GM12878 (cell line): Measurements from ENCODE around the gene CHRNG. TPM values are rescaled to one million over a fixed set of nuclear protein-coding genes. Genes with fewer than 3 reads are reported as not detected.

Experiments used
- ATAC-seq: fragments of 200-7000 bp; cut with Tn5 transposase; 3 replicates; pipeline ENCODE4 v1.9.1; 2020; ENCODE audit warnings: mild to moderate bottlenecking, moderate library complexity
- BruUV-seq: library from RNA; stranded (reverse); fragments of 400-500 nt; replicated peaks from 2 replicates; lab custom pipeline; 2021; lab: Mats Ljungman, UMichigan
- CTCF ChIA-PET: fragments of 300-600 bp; sonication (Branson Sonifier 250); formaldehyde crosslinking; extraction: SDS; loops from one replicate; lab custom pipeline; 2021; ENCODE audit warnings: inconsistent platforms; lab: Yijun Ruan, JAX
- POLR2A ChIA-PET: fragments of 350-600 bp; formaldehyde crosslinking; extraction: SDS; loops from one replicate; lab custom pipeline; 2021; ENCODE audit warnings: inconsistent platforms; lab: Charles Lee
- RAD21 ChIA-PET: fragments of 300-600 bp; sonication (Branson Sonifier 250); formaldehyde crosslinking; loops from one replicate; lab custom pipeline; 2023; ENCODE audit warnings: antibody characterized with exemption; ENCODE audit not compliant: unreplicated experiment; lab: Charles Lee
- SMC1A ChIA-PET: fragments of 300-600 bp; sonication (Branson Sonifier 250); formaldehyde crosslinking; loops from one replicate; lab custom pipeline; 2023; ENCODE audit not compliant: unreplicated experiment, uncharacterized antibody; lab: Charles Lee
- DNase-seq: peaks from one replicate; pipeline ENCODE4 v3.0.0-alpha.2; 2011; ENCODE audit warnings: low read depth, low spot score
- FAIRE-seq: peaks from 3 replicates; lab custom pipeline; 2011; peaks lifted over from hg19 to GRCh38; lab: Jason Lieb, UNC
- H2AFZ ChIP-seq: 2 replicates; pipeline ENCODE4 v1.6.0; 2011; ENCODE audit warnings: low read depth, low read length, control low read depth; ENCODE audit not compliant: control insufficient read depth
- H3K27ac ChIP-seq: 2 replicates; pipeline ENCODE4 v1.5.1; 2011; ENCODE audit warnings: control low read depth; ENCODE audit not compliant: control insufficient read depth, insufficient read depth
- H3K27me3 ChIP-seq, 2 experiments: replicated peaks in 1 of 2; 2 replicates each; pipeline versions ENCODE4 v1.6.0 to v1.6.1; 2011; ENCODE audit warnings: low read length in 1 of 2; ENCODE audit not compliant: control insufficient read depth in 2 of 2, insufficient read depth in 2 of 2
- H3K36me3 ChIP-seq, 2 experiments: 2 replicates each; pipeline ENCODE4 v1.5.1; 2011; ENCODE audit warnings: low read length in 1 of 2; ENCODE audit not compliant: control insufficient read depth in 2 of 2, insufficient read depth in 2 of 2
- H3K4me1 ChIP-seq: 2 replicates; pipeline ENCODE4 v1.6.1; 2011; ENCODE audit warnings: mild to moderate bottlenecking, low read length, moderate library complexity, mixed read lengths; ENCODE audit not compliant: control insufficient read depth, insufficient read depth
- H3K4me2 ChIP-seq: 2 replicates; pipeline ENCODE4 v1.6.0; 2011; ENCODE audit warnings: control low read depth; ENCODE audit not compliant: control insufficient read depth, insufficient read depth
- H3K4me3 ChIP-seq: fragments of 200-600 bp; sonication (generic); 2 replicates; pipeline ENCODE4 v1.5.1; 2016
- H3K79me2 ChIP-seq: 2 replicates; pipeline ENCODE4 v1.6.0; 2011; ENCODE audit warnings: low read length; ENCODE audit not compliant: control insufficient read depth, insufficient read depth
- H3K9ac ChIP-seq: 2 replicates; pipeline ENCODE4 v1.8.0; 2011; ENCODE audit warnings: low read length, control low read depth, mixed read lengths; ENCODE audit not compliant: control insufficient read depth, insufficient read depth
- H3K9me3 ChIP-seq: replicated peaks from 3 replicates; pipeline ENCODE4 v1.5.1; 2011; ENCODE audit warnings: mild to moderate bottlenecking, low read length; ENCODE audit not compliant: control insufficient read depth, insufficient read depth
- H4K20me1 ChIP-seq: 2 replicates; pipeline ENCODE4 v1.6.0; 2011; ENCODE audit not compliant: control insufficient read depth, insufficient read depth
- BCL3 ChIP-seq: IDR thresholded peaks from 2 replicates; pipeline ENCODE4 v1.6.1; 2011; ENCODE audit warnings: borderline replicate concordance, low read depth, mild to moderate bottlenecking, moderate library complexity, low read length; ENCODE audit not compliant: insufficient read depth, poor library complexity, severe bottlenecking
- CBFB ChIP-seq: IDR thresholded peaks from 2 replicates; pipeline ENCODE4 v1.6.1; 2016; ENCODE audit warnings: antibody characterized with exemption, low read depth
- CREM ChIP-seq: IDR thresholded peaks from 2 replicates; pipeline ENCODE4 v1.6.1; 2014; ENCODE audit warnings: antibody characterized with exemption, low read depth
- IRF5 ChIP-seq: fragments of 450-650 bp; IDR thresholded peaks from 2 replicates; pipeline ENCODE4 v1.6.1; 2017; ENCODE audit warnings: borderline replicate concordance
- MTA2 ChIP-seq: fragments of 450-650 bp; IDR thresholded peaks from 2 replicates; pipeline ENCODE4 v1.6.1; 2016; ENCODE audit warnings: low read depth, mild to moderate bottlenecking, moderate library complexity
- PAX5 ChIP-seq: IDR thresholded peaks from 2 replicates; pipeline ENCODE4 v1.6.1; 2011; ENCODE audit warnings: low read depth, low read length, borderline replicate concordance
- RAD51 ChIP-seq: fragments of 450-650 bp; IDR thresholded peaks from 2 replicates; pipeline ENCODE4 v1.6.1; 2016; ENCODE audit warnings: moderate library complexity, mild to moderate bottlenecking, inconsistent platforms
- SMC3 ChIP-seq: IDR thresholded peaks from 2 replicates; pipeline ENCODE4 v1.6.1; 2011; ENCODE audit warnings: low read length, improper control_type of control experiment, borderline replicate concordance
- TAF1 ChIP-seq: IDR thresholded peaks from 2 replicates; pipeline ENCODE4 v1.6.1; 2011; ENCODE audit warnings: mild to moderate bottlenecking, low read depth, low read length, borderline replicate concordance
- ZBTB4 ChIP-seq: fragments of 450-650 bp; formaldehyde crosslinking; IDR thresholded peaks from 2 replicates; pipeline ENCODE4 v1.4.0; 2022; ENCODE audit warnings: mild to moderate bottlenecking, moderate library complexity
- WGBS: methylation state at CpG from one replicate; pipeline ENCODE4 v1.1.6; 2016; ENCODE audit warnings: low lambda C conversion rate; ENCODE audit not compliant: insufficient replicate concordance, insufficient coverage; ENCODE audit errors: missing lambda C conversion rate; 5-methylcytosine and 5-hydroxymethylcytosine counted together
- in situ Hi-C: fragments of 300-500 bp; cut with MboI; formaldehyde crosslinking; loops from 9 replicates; pipeline ENCODE4 v1.14.3; 2018; ENCODE audit warnings: mixed read lengths
- intact Hi-C: fragments of 100-400 bp; cut with micrococcal nuclease; formaldehyde crosslinking; loops from one replicate; pipeline ENCODE4 v1.14.2; 2022; ENCODE audit not compliant: unreplicated experiment
- polyA plus RNA-seq, 11 experiments: library from polyadenylated mRNA; depleted of rRNA in 4 of 11; unstranded in 6 of 11; stranded (reverse) in 5 of 11; fragments of >200 nt; fragmentation: Nextera tagmentation in 4 of 11; fragmentation: Illumina TruSeq in 1 of 11; extraction: Ambion mirVana in 4 of 11; extraction: Trizol in 1 of 11; gene quantifications; 1 replicate in 1 of 11; 2 replicates in 10 of 11; pipeline versions ENCODE4 v1.2.1 to v1.2.3, GENCODE V29; 2011 to 2016; ENCODE audit warnings: inconsistent platforms in 2 of 11, missing spikeins in 2 of 11, low read depth in 1 of 11
- total RNA-seq, 4 experiments: library from RNA; depleted of rRNA in 3 of 4; stranded (reverse); fragments of >200 nt in 3 of 4; fragmentation: Illumina TruSeq in 1 of 4; extraction: Trizol in 1 of 4; gene quantifications; 2 replicates each; pipeline versions ENCODE4 v1.2.1 to v1.2.3, GENCODE V29; 2013 to 2021
- TF ChIP-seq, protein P1 (sequence below): fragments of 450-650 bp; IDR thresholded peaks from 2 replicates; pipeline ENCODE4 v1.6.1; 2018; ENCODE audit warnings: borderline replicate concordance, mild to moderate bottlenecking; ENCODE audit not compliant: partially characterized antibody
- TF ChIP-seq, protein P2 (sequence below): fragments of 450-650 bp; formaldehyde crosslinking; IDR thresholded peaks from 2 replicates; pipeline ENCODE4 v1.4.0; 2020; ENCODE audit warnings: mild to moderate bottlenecking, moderate library complexity

CHRNG gene
- total and polyA plus RNA-seq, 10 of the 15 experiments (the other 5 are each of a cell fraction or from before 2014, with no cell fraction given), result 0.17 TPM; not detected in 9

DNA sequence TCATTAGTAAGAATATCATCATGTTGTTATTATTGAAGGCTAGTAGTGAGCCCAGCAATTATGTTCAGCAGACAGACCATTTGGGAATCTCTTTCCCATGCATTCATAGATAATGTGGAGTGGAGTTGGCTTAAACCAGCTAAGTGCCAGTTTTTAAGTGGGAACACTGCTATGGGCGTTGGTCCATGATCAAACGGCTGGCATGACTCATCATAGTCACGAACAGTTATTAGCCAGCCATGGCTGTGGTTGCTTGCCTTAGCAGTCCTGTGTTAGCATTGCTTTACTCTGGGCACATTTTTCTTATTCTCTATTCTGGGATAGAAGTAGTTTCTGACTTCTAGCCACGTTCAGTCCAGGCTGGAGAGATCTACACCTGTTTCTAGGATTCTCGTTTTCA, 28.7 kb downstream of the CHRNG start:
- H3K36me3 ChIP-seq, result peaks cover 15 to 44% of the 10 kb centered on the region in 2 experiments
- no TSS peak for BruUV-seq
- FAIRE-seq (no peak), DNase-seq (no peak), ATAC-seq (no peak)
- no peak overlapping the region for H3K9ac ChIP-seq
- no peaks in the 10 kb centered on the region for H3K27me3 ChIP-seq
- in situ Hi-C loops (no loop called here), intact Hi-C loops (no loop called here)
- no peak overlapping the region for H3K4me3 ChIP-seq
- H4K20me1 ChIP-seq, result no peaks in the 10 kb centered on the region
- POLR2A ChIA-PET, result interaction anchor here (0.6 kb wide), 1 partner anchor 747 kb away, joined by 3 read pairs; no protein-coding TSS in a partner anchor
- H3K27ac ChIP-seq, result no peak overlapping the region
- H3K9me3 ChIP-seq, result no peaks in the 10 kb centered on the region
- 72% methylated on average over 5 of the region's 5 CpGs for WGBS
- no peak overlapping the region for H2AFZ ChIP-seq
- no peaks in the 10 kb centered on the region for H3K79me2 ChIP-seq
- no peaks in the 10 kb centered on the region for H3K4me1 ChIP-seq
- CTCF ChIA-PET, result no interaction called here
- SMC1A ChIA-PET, result no interaction called here
- RAD21 ChIA-PET, result no interaction called here
- H3K4me2 ChIP-seq, result no peak overlapping the region
- TF ChIP-seq PAX5 (no peak), CBFB (no peak), BCL3 (no peak), IRF5 (no peak), ZBTB4 (CRISPR knock-in tag) (no peak), MTA2 (no peak), SMC3 (no peak), CREM (no peak), RAD51 (no peak), TAF1 (no peak)
- TF ChIP-seq, protein P1, sequence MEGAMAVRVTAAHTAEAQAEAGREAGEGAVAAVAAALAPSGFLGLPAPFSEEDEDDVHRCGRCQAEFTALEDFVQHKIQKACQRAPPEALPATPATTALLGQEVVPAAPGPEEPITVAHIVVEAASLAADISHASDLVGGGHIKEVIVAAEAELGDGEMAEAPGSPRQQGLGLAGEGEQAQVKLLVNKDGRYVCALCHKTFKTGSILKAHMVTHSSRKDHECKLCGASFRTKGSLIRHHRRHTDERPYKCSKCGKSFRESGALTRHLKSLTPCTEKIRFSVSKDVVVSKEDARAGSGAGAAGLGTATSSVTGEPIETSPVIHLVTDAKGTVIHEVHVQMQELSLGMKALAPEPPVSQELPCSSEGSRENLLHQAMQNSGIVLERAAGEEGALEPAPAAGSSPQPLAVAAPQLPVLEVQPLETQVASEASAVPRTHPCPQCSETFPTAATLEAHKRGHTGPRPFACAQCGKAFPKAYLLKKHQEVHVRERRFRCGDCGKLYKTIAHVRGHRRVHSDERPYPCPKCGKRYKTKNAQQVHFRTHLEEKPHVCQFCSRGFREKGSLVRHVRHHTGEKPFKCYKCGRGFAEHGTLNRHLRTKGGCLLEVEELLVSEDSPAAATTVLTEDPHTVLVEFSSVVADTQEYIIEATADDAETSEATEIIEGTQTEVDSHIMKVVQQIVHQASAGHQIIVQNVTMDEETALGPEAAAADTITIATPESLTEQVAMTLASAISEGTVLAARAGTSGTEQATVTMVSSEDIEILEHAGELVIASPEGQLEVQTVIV, result no peak
- TF ChIP-seq, protein P2, sequence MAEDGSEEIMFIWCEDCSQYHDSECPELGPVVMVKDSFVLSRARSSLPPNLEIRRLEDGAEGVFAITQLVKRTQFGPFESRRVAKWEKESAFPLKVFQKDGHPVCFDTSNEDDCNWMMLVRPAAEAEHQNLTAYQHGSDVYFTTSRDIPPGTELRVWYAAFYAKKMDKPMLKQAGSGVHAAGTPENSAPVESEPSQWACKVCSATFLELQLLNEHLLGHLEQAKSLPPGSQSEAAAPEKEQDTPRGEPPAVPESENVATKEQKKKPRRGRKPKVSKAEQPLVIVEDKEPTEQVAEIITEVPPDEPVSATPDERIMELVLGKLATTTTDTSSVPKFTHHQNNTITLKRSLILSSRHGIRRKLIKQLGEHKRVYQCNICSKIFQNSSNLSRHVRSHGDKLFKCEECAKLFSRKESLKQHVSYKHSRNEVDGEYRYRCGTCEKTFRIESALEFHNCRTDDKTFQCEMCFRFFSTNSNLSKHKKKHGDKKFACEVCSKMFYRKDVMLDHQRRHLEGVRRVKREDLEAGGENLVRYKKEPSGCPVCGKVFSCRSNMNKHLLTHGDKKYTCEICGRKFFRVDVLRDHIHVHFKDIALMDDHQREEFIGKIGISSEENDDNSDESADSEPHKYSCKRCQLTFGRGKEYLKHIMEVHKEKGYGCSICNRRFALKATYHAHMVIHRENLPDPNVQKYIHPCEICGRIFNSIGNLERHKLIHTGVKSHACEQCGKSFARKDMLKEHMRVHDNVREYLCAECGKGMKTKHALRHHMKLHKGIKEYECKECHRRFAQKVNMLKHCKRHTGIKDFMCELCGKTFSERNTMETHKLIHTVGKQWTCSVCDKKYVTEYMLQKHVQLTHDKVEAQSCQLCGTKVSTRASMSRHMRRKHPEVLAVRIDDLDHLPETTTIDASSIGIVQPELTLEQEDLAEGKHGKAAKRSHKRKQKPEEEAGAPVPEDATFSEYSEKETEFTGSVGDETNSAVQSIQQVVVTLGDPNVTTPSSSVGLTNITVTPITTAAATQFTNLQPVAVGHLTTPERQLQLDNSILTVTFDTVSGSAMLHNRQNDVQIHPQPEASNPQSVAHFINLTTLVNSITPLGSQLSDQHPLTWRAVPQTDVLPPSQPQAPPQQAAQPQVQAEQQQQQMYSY (CRISPR knock-in tag), result no peak
